ENCODE data around the gene NANOGP8. TPM values are rescaled to one million over a fixed set of nuclear protein-coding genes. Genes with fewer than 3 reads are reported as not detected.
"Not testable (repeated sequence)": the region's sequence is repeated elsewhere in the genome, so short reads cannot be mapped to it uniquely, and the experiment has no call there.

NANOGP8 gene
- total RNA-seq, 1 donor from 2014 or later, result not detected

DNA sequence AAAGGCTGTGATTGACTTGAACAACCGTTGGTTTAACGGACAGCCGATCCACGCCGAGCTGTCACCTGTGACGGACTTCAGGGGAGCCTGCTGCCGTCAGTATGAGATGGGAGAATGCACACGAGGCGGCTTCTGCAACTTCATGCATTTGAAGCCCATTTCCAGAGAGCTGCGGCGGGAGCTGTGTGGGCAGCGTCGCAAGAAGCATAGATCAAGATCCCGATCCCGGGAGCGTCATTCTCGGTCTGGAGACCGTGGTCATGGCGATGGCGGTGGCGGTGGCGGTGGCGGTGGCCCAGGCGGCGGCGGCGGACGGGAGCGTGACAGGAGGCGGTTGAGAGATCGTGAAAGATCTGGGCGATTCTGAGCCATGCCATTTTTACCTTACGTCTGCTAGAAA lies 7.8 kb upstream of the NANOGP8 start:
- DNase-seq, result no peak

DNA sequence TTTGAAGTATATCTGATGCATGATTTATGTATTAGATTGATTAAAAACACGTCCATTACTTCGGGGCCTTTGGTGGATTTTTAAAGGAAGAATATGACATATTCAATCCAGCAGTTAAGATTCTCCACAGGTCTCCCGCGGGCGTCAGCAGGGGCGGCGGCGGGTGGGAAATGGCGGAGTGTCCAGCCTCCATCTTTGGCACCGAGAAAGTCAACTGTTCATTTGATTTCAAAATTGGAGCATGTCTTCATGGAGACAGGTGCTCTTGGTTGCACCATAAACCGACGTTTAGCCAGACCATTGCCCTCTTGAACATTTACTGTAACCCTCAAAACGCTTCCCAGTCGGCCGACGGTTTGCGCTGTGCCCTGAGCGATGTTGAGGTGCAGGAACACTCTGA lies 7.2 kb upstream of the NANOGP8 start:
- DNase-seq, result no peak

DNA sequence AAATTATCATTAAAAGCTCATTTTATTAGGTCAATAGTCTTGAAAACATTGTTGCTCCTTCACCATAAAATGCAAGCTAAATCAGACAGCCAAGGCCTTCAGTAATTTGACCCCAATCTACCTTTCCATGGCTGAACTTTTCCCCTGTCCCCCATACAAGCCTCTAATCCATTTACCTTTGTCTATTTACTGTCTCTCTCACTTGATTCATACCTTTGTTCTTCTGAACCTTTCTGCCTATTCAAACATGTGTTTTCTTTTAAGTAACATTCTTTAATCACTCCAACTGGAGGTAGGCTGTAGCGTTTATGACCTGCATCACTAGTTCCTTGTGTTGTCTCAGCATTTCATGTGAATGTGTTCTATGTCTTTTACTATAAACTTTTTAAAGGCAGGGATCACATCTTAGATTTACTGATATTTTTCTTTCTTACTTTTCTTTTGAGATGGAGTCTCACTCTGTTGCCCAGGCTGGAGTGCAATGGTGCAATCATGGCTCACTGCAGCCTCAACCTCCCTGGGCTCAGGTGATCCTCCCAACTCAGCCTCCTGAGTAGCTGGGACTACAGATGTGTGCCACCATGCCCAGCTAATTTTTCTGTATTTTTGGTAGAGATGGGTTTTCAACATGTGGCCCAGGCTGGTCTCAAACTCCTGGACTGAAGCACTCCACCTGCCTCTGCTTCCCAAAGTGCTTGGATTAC lies 5.2 kb upstream of the NANOGP8 start:
- no peak for DNase-seq

DNA sequence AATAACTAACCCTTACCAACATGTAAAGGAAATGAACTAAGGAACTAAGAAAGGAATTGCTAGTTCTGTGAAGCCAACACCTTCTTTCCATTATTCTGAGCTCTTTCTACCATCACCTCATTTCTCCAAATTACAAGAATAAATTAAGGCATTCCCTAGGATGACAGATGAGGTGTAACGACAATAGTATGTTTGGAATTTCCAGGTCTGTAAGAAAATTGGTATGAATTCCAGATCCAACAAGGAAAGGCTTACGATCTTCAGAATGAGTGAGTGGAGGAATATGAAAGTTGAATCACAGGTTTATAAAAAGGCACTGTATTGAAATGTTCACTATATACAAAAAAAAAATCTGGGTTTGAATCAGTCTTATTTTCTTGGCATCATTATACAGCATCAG lies 4.5 kb upstream of the NANOGP8 start:
- DNase-seq, result no peak

DNA sequence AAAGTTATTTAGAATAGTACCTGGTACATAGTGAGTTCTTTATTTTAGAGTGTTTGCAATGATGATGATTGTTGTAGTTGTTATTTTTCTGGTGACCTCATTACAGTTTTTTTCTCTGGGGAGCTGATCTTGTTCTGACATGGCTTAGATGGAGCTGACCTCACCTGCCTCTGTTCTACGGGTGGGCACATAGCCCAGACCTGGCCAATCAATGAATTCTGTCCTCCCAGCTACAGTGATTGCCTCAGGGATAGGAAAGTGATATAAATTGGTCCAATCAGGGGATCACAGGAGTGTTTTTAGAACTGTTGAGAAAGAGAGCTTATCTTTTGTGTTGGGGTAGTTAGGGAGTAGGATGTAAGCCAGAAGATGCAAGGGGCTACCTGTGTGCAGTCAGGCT lies 3.2 kb upstream of the NANOGP8 start:
- no peak for DNase-seq

DNA sequence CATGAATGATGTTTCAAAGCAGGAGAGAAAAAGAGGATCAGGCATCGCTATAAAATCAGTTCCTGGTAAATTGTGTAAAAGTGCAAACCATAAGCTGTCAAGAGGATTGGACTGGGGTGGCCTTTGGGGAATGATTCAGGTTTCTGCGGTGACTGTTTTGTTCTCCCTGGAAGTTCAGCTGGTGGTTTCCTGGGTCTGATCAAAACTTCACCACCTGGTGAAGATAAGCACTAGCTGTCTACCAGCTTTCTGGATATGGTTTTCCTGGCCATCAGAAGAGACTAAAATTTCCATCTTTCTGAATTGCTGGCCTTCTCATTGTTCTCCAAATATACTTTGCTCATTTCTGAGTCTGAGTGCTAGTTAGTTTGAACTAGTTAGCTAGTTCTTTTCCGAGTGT lies 2.7 kb upstream of the NANOGP8 start:
- DNase-seq, result no peak

DNA sequence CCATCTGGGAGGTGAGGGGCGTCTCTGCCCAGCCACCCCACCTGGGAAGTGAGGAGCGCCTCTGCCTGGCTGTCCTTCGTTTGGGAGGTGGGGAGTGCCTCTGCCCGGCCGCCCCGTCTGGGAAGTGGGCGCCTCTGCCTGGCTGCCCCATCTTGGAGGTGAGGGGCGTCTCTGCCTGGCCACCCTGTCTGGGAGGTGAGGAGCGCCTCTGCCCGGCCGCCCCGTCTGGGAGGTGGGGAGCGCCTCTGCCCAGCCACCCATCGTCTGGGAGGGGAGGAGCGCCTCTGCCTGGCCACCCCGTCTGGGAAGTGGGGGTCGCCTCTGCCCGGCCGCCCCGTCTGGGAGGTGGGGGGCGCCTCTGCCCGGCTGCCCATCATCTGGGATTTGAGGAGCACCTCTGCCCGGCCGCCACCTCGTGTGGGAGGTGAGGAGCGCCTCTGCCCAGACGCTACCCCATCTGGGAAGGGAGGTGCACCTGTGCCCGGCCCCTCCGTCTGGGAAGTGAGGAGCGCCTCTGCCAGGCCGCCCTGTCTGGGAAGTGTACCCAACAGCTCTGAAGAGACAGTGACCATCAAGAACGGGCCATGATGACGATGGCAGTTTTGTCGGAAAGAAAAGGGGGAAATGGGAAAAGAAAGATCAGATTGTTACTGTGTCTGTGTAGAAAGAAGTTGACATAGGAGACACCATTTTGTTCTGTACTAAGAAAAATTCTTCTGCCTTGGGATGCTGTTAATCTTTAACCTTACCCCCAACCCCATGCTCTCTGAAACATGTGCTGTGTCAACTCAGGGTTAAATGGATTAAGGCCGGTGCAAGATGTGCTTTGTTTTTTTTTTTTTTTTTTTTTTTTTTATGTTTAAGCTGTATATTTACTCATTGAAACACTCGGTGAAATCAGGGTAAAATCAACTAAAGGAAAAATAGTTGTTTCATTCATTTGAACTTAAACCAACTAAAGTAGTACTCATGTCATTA lies 2.4 kb downstream of the NANOGP8 start:
- not testable (repeated sequence) for DNase-seq

DNA sequence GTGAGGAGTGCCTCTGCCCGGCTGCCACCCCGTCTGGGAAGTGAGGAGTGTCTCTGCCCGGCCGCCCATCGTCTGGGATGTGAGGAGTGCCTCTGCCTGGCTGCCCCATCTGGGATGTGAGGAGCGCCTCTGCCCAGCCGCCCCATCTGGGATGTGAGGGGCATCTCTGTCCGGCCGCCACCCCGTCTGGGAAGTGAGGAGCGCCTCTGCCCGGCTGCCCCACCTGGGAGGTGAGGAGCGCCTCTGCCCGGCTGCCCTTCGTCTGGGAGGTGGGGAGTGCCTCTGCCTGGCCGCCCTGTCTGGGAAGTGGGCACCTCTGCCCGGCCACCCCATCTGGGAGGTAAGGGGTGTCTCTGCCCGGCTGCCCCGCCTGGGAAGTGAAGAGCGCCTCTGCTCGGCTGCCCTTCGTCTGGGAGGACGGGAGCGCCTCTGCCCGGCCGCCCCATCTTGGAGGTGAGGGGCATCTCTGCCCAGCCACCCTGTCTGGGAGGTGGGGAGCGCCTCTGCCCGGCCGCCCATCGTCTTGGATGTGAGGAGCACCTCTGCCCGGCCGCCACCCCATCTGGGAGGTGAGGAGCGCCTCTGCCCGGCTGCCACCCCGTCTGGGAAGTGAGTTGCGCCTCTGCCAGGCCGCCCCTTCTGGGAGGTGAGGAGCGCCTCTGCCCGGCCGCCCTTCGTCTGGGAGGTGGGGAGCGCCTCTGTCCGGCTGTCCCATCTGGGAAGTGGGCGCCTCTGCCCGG lies 3.3 kb downstream of the NANOGP8 start:
- DNase-seq, result not testable (repeated sequence)

DNA sequence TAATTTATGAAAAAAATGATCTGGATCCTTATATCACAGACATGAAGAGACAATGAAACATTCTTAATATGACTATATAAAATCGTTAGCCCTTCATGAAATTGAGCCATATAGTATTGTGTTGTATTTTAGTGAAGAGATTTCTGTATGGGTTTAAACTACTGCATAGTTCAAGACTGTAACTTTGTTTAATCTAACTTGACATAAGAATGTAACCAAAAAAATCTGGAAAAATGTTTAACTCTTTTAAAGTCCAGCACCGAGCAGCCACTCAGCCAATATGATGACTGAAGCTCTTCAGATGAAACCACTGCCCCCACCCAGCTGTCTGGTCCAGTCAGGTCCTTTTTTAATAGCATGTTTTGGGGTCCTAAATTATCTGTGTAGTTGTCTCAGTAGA lies 4.9 kb downstream of the NANOGP8 start:
- no peak for DNase-seq

DNA sequence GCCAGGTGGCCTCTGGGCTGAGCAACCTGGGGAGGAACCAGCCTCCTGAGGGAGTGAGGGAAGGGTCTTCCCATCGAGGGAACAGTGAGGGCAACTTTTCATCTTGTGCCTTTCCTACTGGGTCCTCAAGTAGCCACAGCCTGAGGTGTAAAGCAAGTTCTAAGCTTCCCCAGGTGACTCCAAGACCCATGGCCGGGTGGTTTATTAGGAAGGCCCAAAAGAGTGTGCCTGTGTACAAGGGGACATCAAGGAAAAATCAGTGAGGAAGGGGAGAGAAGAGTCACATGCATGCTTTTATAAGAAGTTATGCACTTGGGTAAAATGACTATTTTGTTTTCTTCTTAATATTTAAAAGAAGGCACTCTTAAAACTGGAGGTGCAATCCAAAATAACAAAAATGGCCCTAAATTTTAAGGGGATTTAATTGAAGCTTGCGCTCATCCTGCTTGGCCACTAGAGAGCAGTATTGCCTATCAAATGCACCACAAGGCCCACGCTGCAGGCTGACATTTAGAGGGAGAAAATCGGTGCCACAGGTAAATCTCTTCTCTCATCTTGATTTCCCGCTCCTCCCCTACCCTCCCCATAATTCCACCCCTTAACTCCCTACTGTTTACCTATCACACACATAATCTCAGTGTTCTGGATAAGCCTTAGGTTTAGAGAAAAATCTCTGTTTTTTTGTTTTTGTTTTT lies 6.7 kb downstream of the NANOGP8 start:
- peak; percentile 75 for DNase-seq

DNA sequence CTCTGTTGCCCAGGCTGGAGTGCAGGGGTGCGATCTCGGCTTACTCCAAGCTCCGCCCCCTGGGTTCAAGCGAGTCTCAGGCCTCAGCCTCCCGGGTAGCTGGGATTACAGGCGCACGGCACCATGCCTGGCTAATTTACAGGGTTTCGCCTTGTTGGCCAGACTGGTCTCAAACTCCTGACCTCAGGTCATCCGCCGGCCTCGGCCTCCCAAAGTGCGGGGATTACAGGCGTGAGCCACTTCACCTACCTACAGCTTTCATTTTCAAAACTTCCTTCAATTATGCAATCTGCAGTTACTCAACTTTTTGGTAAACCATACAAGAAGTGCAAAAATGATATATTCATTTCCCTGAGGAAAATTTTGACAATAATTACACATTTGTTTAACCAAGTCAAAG lies 14.0 kb downstream of the NANOGP8 start:
- DNase-seq, result no peak

DNA sequence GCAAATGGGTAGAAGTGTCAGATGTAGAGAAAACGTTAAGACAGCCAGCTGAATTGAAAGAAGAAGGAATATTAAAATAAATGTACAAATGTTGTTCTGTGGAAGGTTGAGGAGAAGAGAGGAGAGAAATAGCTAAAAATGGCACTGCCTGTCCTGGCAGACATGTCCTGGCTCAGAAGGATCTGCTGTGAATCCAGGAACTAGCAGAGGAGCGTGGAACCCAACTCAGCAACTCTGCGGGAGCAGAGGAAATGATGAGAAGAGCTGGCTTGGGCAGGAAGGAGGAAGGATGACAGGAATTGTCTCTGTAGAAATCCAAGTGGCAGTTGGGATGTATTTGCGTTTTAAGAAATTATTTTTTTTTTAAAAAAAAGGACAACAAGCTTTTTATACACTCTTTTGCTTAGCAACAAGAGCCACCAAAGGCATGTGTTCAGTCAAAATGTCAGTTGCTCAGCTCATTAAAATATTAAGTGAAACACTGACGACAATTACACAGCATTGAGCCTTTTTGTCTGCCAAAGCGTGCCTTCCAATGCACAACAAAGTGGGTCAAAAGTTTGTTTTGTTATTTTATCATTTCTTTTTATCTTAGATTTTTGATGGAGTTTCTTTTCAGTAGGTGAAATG lies 16.1 kb downstream of the NANOGP8 start:
- DNase-seq, result no peak

DNA sequence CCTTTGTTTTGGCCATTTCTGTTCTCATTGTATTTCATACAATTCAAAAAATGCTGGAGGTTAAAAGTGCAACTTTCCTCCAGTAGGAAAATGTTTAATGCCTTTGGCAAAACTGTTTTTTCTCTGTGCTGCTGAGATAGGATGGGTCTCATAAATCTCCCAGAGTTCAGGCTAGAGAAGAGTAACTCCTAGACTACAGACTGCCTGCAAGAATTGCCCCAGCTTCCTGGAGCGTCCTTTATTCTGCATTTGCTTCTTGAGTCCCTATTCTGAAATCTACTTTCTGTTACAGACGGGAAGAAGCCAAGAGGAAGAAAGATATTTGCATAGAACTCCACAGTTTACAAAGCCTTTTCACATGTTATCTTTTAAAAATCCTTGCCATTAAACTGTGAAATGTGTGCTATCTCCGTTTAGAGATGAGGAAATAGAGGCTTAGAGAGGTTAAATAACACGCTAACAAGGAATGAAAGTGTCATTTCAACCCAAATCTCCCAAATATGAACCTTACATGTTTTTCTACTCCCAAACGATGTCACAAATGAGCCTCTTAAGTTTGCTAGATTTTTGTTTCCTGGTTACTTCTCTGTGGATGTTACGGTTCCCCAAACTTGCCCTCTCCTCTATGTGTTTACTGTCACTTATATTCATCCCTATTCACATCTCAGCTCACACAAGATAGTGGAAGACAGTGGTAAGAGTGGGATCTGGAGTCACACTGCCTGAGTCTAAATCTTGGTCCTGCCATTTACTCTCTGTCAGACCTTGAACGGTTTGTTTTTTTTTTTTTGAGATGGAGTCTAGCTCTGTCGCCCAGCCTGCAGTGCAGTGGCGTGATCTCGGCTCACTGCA lies 17.4 kb downstream of the NANOGP8 start:
- DNase-seq, result no peak

DNA sequence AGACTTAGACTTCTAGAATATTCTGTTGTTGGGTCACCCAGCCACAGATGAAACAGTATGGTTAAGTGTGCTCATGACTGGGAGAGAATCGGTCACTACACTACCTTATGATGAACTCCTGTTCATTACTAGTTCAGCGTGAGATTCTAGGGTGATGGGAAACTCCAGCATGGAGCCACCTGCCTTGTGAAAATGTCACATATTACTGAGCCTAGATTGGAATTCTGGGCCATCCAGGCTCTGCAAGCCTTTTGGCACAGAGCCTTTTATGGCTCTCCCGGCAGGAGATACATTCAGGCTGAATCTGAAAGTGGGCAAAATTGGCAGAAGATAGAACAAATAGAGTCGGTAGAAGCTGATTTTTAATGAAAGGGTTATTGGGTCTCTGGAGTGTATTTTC lies 19.0 kb downstream of the NANOGP8 start:
- DNase-seq, result no peak

DNA sequence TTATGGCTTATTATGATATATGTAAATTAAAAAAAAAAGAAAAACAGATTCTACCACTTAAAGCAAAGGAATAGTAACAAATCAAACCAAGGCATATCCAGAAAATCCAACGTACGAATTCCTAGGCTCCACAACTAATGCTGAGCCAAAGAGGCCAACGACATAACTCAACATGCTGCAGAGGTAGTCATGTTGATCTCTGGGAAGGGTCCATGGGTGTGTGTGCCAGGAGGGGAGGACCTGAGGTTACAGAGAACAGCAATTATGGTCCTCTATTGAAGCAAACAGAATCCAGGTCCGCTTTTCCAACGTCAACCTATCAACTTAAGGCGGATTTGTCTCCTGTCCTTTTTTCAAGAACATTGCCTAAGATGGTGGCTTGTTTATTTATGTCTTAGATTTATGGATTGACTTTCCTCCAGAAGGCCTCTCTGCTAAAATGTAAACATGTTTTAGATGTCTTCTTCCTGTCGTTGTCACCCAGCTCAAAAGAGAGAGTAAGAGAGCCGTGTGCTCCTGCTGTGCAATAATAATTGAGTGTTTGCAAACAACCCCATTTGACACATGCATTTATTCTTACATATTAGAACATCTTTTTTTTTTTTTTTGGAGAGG lies 20.4 kb downstream of the NANOGP8 start:
- no peak for DNase-seq

DNA sequence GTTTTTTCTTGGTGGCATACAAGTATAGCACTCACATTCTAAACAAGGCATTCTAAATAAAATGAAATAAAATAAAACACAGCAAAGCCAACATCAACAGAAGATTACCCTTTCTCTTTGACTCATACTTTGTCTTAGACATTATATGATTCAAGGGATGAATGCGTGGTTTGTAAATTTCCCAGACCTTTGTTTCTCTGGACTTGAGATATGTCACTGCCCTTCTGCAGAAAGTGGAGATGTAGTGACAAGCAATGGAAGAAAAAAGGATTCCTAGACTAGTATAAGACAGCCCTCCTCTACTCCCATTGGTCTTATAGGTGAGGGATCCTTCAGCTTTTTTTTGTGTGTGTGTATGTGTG lies 22.4 kb downstream of the NANOGP8 start:
- no peak for DNase-seq

DNA sequence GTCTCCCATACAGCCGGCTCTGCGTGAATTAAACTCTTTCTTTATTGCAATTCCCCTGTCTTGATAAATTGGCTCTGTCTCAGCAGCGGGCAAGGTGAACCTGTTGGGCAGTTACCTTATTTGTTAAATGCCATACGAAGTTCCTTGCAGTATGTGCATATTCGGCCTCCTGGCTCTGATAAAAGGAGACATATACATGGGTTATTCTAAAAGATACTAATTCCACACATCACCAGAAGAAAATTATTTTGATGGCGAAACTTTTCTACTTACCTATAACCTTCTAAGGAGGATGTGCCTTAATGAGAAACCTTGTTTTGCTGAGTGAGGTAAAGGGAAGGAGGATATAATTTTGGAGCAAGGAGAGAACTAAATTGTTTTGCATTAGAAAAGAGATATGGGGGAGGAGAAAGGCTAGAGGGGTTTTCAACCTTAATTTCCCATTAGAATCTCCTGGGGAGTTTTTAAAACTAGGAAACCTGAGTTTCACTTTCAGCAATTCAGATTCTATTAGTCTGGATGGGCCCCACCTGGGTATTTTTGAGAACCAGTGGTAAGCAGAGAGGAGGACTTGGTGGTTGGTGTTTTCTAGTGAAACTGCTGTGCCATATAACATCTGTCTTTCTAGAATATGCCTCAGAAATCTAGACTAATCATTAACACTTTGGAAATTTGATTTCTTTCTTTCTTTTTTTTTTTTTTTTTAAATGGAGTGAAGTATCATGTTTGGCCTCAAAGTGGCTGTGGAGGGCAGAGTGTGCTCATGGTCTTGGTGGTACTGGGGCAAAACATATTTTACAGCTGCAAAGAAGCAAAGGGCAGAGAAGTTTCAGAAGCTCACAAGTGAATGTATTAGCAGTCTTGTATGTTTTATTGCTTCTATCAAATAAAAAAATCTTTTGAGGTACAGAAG lies 23.0 kb downstream of the NANOGP8 start:
- DNase-seq, result no peak

DNA sequence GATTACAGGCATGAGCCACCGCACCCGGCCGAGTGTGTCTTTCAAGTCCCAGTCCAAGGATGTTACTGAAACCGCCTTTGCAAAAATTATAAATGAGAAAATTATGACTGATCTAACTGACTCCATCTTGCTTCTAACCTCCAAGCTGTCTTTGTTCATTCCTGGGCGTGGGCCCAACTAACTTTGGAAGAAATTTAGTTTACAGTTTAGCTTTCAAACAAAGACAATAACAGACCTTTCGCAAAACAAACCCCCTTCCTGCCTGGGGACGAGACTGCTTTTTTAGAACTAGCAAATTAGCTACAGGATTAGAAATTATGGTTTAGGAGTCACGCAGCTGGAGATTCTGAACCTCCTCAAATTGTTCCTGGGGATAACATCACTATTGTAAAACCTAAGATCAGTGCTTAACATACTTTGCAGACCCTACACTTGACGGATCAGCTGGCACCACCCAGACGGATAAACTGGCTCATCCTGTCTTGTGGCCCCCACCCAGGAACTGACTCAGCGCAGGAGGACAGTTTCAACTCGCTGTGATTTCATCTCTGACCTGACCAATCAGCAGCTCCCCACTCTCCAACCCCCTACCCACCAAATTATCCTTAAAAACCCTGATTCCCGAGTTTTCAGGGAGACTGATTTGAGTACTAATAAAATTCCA lies 23.8 kb downstream of the NANOGP8 start:
- no peak for DNase-seq

DNA sequence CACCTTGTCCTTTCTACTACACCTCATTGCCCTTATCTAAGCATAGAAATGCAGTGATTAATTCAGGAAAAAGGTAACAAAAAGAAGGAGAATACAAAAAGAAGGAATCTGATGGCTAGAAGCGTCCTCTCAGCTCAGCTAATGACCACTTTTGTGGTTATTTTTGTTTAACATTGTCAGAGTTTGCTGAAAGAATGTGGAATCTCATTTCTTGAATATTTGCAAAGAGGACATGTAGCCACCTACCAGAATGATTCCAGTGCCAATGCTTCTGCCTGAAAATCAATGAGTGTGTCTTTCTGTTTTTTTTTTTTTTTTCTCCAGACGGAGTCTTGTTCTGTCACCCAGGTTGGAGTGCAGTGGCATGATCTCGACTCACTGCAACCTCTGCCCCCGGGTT lies 24.5 kb downstream of the NANOGP8 start:
- DNase-seq, result no peak
